ENCODE results near the gene COL27A1. TPM values are rescaled to one million over a fixed set of nuclear protein-coding genes. Genes with fewer than 3 reads are reported as not detected.

Gene COL27A1
- total RNA-seq, 4 donors from 2014 or later, result 14.2 to 32.9 (median 20.7) TPM

DNA sequence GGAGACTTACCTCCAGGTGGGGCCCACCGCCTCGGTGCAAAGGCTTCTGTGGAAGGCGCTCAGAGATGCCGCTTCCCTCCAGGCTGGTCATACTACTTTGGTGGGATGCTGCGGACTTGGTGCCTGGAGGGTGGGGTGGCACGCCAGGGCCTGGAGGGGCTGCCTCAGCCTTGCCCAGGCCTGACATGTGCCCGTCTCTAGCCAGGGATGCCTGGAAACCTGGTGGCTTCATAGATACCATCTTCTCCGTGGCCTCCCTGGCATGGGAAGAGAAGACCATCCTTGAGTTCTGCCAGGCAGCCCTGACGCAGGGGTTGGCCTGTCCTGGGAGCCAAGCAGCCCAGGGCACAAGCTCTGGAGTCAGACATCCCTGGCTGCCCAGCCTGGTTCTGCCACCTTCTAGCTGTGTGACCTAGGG is 202.6 kb downstream of the COL27A1 start:
- WGBS, result 100% methylated on average over 1 of the region's 9 CpGs
- H3K36me3 ChIP-seq, result peaks cover 89% of the 10 kb centered on the region

DNA sequence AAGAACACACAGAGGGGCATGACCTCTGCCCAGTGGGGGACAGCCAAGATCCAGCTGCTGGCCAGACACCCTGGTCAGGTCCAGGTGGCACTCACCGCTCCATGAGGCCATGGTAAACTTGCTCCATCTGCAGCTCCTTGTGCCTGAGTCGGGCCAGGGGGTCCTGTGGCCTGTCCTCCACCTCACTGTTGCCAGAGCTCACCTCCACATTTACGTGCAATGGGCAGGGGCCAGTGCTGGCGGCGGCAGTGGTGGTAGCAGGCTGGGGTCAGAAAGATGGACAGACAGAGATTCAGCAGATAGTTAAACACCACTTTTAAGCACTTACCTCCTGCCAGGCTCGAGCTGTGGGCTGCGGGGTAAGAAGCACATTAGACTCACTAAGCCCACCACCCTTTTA is 204.5 kb downstream of the COL27A1 start:
- TF ChIP-seq, protein P1, sequence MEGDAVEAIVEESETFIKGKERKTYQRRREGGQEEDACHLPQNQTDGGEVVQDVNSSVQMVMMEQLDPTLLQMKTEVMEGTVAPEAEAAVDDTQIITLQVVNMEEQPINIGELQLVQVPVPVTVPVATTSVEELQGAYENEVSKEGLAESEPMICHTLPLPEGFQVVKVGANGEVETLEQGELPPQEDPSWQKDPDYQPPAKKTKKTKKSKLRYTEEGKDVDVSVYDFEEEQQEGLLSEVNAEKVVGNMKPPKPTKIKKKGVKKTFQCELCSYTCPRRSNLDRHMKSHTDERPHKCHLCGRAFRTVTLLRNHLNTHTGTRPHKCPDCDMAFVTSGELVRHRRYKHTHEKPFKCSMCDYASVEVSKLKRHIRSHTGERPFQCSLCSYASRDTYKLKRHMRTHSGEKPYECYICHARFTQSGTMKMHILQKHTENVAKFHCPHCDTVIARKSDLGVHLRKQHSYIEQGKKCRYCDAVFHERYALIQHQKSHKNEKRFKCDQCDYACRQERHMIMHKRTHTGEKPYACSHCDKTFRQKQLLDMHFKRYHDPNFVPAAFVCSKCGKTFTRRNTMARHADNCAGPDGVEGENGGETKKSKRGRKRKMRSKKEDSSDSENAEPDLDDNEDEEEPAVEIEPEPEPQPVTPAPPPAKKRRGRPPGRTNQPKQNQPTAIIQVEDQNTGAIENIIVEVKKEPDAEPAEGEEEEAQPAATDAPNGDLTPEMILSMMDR (IDR thresholded peaks at IDR 0.05), result no peak
- TF ChIP-seq POLR2AphosphoS5 (IDR thresholded peaks at IDR 0.05), result no peak
- TF ChIP-seq EP300 (IDR thresholded peaks at IDR 0.05), result no peak
- TF ChIP-seq POLR2A (IDR thresholded peaks at IDR 0.05), result no peak
- peaks cover 91% of the 10 kb centered on the region for H3K36me3 ChIP-seq
- WGBS, result 95% methylated on average over 7 of the region's 7 CpGs
- no peak overlapping the region for H3K27ac ChIP-seq
- H3K4me3 ChIP-seq, result no peak overlapping the region
- H3K9me3 ChIP-seq, result no peaks in the 10 kb centered on the region
- DNase-seq (ENCODE audit: low spot score in 2 of 2), result no peak
- H3K4me1 ChIP-seq, result peaks cover 10% of the 10 kb centered on the region
- no peaks in the 10 kb centered on the region for H3K27me3 ChIP-seq

More for the DNA sequence above, 202.6 kb downstream of the COL27A1 start:
- no peak overlapping the region for H3K27ac ChIP-seq
- H3K9me3 ChIP-seq, result no peaks in the 10 kb centered on the region
- H3K4me1 ChIP-seq, result no peaks in the 10 kb centered on the region
- H3K4me3 ChIP-seq, result no peak overlapping the region
- H3K27me3 ChIP-seq, result no peaks in the 10 kb centered on the region
- no peak for DNase-seq (ENCODE audit: low spot score in 2 of 2)
- TF ChIP-seq POLR2AphosphoS5 (IDR thresholded peaks at IDR 0.05), result no peak
- no peak for TF ChIP-seq POLR2A (IDR thresholded peaks at IDR 0.05)
- TF ChIP-seq, protein P1 (IDR thresholded peaks at IDR 0.05), result no peak
- no peak for TF ChIP-seq EP300 (IDR thresholded peaks at IDR 0.05)

DNA sequence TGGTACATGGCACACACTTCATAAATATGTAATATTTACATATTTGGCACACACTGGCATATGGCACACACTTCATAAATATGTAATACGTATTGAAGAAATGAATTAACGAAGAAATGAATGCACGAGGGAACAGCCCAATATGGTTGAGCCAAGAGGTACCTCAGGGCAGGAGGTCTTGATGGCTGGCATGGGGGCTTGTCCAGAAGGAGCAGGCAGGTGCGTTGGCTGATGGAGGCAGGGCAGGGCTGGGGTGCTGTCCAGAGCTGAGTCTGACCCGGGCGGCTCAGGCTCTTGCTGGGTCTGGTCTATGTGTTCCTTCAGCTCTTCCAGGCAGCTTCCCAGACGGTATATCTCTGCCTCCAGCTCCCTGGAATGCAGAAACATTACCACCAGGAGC is 206.2 kb downstream of the COL27A1 start:
- Histone ChIP-seq H3K9me3 (no peaks in the 10 kb centered on the region), H3K27me3 (no peaks in the 10 kb centered on the region), H3K4me1 (peaks cover 10% of the 10 kb centered on the region), H3K4me3 (no peak overlapping the region), H3K36me3 (peaks cover 75% of the 10 kb centered on the region), H3K27ac (no peak overlapping the region)
- WGBS, result 95% methylated on average over 7 of the region's 7 CpGs
- DNase-seq (ENCODE audit: low spot score in 2 of 2), result no peak
- no peak for TF ChIP-seq EP300 (IDR thresholded peaks at IDR 0.05)
- TF ChIP-seq POLR2AphosphoS5 (IDR thresholded peaks at IDR 0.05), result no peak

Other genes starting within 250 kb of the COL27A1 start
- 1 to 10 TPM in 1 of 4 donors, not detected in 3; 3.6 TPM for gene AMBP, start 77.2 kb upstream of the COL27A1 start, total RNA-seq
- gene KIF12, start 56.2 kb upstream of the COL27A1 start, total RNA-seq, result 1 to 10 TPM; 1.1 to 3.1 (median 2.1) TPM
- 10 to 100 TPM in 1 of 4 donors, not detected in 3; 59.2 TPM for gene ORM1, start 167.6 kb downstream of the COL27A1 start, total RNA-seq
- 1 to 10 TPM in 1 of 4 donors, not detected in 3; 9.5 TPM for gene ORM2, start 174.3 kb downstream of the COL27A1 start, total RNA-seq
- 10 to 100 TPM; 10.5 to 27.1 (median 14.4) TPM for gene AKNA, start 232.4 kb downstream of the COL27A1 start, total RNA-seq